B cell (primary cell): ENCODE results near the gene VASH1.

Experiments
- EZH2 ChIP-seq: IDR thresholded peaks from 2 replicates; pipeline ENCODE4 v1.6.1; 2012; ENCODE audit warnings: borderline replicate concordance, low read depth, mild to moderate bottlenecking, moderate library complexity, low read length; ENCODE audit not compliant: insufficient read depth, poor library complexity, severe bottlenecking
- TF ChIP-seq, protein P1 (sequence below): fragments of 200-600 bp; IDR thresholded peaks from one replicate; pipeline ENCODE4 v1.8.0; 2022; ENCODE audit warnings: antibody characterized with exemption, mild to moderate bottlenecking

DNA sequence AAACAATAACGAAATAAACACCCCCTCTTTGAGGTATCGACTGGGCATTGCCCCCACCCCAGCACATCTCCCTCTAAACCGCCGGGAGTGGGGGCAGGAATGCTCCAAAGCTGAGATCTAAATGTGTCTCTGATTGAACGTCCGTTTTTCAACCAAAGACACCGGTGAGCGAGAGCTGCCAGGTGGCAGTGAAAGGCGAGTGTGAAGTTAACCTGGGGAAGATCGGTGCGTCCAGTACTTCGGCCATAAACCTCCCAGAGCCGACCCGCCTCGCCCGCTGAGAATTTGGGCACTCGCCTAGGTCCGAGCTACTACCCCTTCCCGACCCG is 50.8 kb downstream of the VASH1 start:
- TF ChIP-seq, protein P1, sequence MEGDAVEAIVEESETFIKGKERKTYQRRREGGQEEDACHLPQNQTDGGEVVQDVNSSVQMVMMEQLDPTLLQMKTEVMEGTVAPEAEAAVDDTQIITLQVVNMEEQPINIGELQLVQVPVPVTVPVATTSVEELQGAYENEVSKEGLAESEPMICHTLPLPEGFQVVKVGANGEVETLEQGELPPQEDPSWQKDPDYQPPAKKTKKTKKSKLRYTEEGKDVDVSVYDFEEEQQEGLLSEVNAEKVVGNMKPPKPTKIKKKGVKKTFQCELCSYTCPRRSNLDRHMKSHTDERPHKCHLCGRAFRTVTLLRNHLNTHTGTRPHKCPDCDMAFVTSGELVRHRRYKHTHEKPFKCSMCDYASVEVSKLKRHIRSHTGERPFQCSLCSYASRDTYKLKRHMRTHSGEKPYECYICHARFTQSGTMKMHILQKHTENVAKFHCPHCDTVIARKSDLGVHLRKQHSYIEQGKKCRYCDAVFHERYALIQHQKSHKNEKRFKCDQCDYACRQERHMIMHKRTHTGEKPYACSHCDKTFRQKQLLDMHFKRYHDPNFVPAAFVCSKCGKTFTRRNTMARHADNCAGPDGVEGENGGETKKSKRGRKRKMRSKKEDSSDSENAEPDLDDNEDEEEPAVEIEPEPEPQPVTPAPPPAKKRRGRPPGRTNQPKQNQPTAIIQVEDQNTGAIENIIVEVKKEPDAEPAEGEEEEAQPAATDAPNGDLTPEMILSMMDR: no peak
- no peak for TF ChIP-seq EZH2
